PC-3 (cell line): ENCODE data around the gene PRL.

Source experiments
- CTCF ChIP-seq: fragments of 300-600 bp; sonication (generic); conservative IDR thresholded peaks from 2 replicates; pipeline ENCODE4 v1.5.1; 2017; ENCODE audit warnings: antibody characterized with exemption, low read depth, mild to moderate bottlenecking, low read length
- EZH2 ChIP-seq: fragments of 300-600 bp; sonication (generic); IDR thresholded peaks from one replicate; pipeline ENCODE4 v1.6.1; 2017; ENCODE audit warnings: antibody characterized with exemption, mild to moderate bottlenecking, low read length; ENCODE audit not compliant: unreplicated experiment

- TF ChIP-seq EZH2 (no peak), CTCF (no peak)
These were observed 27.0 kb upstream of the PRL start for GRCh38 chr6:22323848-22324247.
